Brain microvascular endothelial cell (primary cell): ENCODE data around the gene CDC42.

Source experiments
- DNase-seq: peaks from one replicate; pipeline ENCODE4 v3.0.0-alpha.2; 2020
- H3K27ac ChIP-seq: fragments of 250-450 bp; sonication (Bioruptor Pico); 2 replicates; pipeline ENCODE4 v1.5.1; 2020; ENCODE audit warnings: mild to moderate bottlenecking, moderate library complexity
- H3K27me3 ChIP-seq: fragments of 250-450 bp; sonication (Bioruptor Pico); replicated peaks from 2 replicates; pipeline ENCODE4 v1.5.1; 2020; ENCODE audit warnings: mild to moderate bottlenecking
- H3K36me3 ChIP-seq: fragments of 250-450 bp; sonication (Bioruptor Pico); replicated peaks from 2 replicates; pipeline ENCODE4 v1.5.1; 2020; ENCODE audit warnings: mild to moderate bottlenecking
- H3K4me3 ChIP-seq: 2 replicates; pipeline ENCODE4 v1.5.1; 2011; ENCODE audit warnings: low read depth, mild to moderate bottlenecking, control low read depth, low read length, moderate library complexity
- in situ Hi-C: cut with HindIII; loops from 2 replicates; pipeline ENCODE4 v1.10.0; 2017; ENCODE audit warnings: low sequenced_read_pairs, low pct_ligation_motif_present
- TF ChIP-seq, protein P1 (sequence below): IDR thresholded peaks from 2 replicates; pipeline ENCODE4 v1.5.1; 2011; ENCODE audit warnings: low read depth, mild to moderate bottlenecking, moderate library complexity, low read length, control low read depth, inconsistent platforms; ENCODE audit errors: missing control alignments

The CDC42 gene

DNA sequence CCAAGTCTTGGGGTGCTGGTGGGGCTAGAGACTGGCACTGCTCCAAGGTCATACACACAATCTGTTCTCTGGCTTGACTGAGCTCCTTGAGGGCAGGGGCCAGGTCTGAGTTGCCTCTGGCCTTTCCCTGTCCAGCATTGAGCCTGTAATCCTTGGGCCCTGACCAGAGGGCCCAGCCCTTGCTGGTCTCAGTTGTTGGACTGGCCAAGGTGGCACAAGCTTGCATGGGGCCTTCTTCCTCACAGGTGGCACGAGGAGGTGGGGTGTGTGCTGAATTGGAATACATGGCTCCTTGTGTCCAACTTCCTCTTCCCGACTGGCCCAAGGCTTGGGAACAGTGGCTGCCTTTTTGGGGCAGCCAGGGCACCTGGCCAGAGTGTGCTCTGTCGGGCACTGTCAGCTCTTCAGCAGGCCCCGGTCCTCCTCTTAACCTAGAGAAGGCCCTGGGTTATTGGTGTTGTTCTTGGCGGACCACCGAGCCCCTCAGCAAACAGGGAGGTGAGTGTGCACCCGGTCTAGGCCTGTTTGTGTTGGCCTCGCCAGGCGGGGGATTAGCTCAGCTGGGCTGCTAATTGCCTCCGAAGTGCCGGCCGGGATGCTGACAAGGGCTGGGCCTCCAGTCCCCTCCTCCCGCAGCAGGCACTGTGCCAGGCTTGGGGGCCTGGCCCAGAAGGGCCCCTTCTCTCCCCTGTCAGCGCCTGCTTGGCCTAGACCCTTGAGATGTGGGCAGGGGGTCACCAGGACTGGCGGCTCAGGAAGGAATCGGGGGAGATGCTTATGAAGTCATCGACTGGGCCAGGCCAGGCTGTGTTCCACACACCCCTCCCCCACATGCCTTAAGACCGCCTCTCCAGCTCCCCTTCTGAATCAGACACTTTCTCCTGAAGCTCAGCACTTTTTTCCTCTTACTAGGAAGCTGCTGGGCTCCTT is 61.8 kb downstream of the CDC42 start:
- Histone ChIP-seq H3K27me3 (no peaks in the 10 kb centered on the region), H3K4me3 (no peak overlapping the region), H3K27ac (no peak overlapping the region), H3K36me3 (peaks cover 14% of the 10 kb centered on the region)
- peak; percentile 63 for DNase-seq
- TF ChIP-seq, protein P1, sequence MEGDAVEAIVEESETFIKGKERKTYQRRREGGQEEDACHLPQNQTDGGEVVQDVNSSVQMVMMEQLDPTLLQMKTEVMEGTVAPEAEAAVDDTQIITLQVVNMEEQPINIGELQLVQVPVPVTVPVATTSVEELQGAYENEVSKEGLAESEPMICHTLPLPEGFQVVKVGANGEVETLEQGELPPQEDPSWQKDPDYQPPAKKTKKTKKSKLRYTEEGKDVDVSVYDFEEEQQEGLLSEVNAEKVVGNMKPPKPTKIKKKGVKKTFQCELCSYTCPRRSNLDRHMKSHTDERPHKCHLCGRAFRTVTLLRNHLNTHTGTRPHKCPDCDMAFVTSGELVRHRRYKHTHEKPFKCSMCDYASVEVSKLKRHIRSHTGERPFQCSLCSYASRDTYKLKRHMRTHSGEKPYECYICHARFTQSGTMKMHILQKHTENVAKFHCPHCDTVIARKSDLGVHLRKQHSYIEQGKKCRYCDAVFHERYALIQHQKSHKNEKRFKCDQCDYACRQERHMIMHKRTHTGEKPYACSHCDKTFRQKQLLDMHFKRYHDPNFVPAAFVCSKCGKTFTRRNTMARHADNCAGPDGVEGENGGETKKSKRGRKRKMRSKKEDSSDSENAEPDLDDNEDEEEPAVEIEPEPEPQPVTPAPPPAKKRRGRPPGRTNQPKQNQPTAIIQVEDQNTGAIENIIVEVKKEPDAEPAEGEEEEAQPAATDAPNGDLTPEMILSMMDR: no peak
- in situ Hi-C loops: no loop called here

DNA sequence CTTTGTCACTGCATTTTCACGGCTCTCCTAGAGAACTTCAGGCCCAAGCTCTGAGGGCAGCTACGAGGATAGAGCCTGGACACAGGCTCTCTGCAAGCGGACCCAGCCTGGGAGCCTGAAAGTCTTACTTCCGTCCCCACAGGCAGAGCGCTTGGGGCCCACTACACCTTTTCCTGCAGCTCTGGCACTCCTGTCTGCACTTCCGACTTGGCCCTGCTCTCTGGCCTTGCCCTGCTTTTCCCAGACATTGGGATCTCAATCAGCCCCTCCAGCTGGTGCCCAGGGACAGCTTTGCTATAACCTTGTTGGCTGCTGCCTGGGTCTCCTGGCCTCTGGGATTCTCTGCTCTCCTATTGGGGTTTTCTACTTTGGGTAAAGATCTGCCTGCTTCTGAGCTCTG is 62.8 kb downstream of the CDC42 start:
- in situ Hi-C loops: no loop called here
- no peak overlapping the region for H3K27ac ChIP-seq
- peaks cover 13% of the 10 kb centered on the region for H3K36me3 ChIP-seq

DNA sequence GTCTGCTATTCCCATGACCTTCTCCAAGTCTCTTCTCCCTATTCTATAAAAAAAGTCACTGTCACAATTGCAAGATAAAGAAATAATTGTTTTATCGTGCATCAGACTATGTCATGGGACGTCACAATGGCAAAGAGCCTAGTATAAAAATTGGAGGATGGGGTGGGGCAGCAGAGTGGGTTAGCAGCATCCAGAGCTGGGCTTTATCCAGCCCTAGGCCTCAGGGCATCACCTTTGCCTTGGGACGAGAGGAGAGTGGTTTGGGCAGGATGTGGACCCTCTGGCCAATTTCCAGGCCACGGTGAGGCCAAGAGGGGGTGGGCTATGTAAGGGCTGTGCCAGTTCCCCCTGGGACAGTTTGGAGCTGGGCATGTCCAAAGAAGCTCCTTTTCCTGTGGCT is 64.7 kb downstream of the CDC42 start:
- Histone ChIP-seq H3K27ac (no peak overlapping the region), H3K4me3 (no peak overlapping the region), H3K27me3 (no peaks in the 10 kb centered on the region), H3K36me3 (peaks cover 11% of the 10 kb centered on the region)
- DNase-seq: no peak
- TF ChIP-seq, protein P1: no peak
- in situ Hi-C loops: no loop called here

More for the DNA sequence above, 62.8 kb downstream of the CDC42 start:
- H3K4me3 ChIP-seq: no peak overlapping the region
- no peaks in the 10 kb centered on the region for H3K27me3 ChIP-seq
- TF ChIP-seq, protein P1: no peak
- DNase-seq: no peak

DNA sequence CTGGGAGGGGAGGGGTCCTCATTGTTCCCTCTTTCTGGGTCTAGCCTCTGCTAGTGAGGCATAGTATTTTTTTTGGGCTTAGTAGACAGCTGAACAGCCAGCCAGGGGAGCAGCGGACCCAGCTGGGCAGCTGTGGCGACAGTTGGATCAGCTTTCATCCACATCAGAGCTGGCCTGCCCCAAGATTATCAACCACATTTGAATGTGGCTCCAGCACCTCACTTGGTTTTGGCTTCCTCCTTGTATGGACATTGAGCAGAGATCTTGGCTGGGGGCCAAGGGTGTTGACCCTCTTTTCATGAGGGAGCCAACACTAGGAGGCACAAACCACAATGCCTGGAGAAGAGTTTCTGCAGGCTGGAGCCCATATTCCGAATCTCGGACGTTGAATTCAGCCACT is 65.3 kb downstream of the CDC42 start:
- TF ChIP-seq, protein P1: no peak
- Histone ChIP-seq H3K4me3 (no peak overlapping the region), H3K36me3 (peaks cover 5% of the 10 kb centered on the region), H3K27ac (no peak overlapping the region), H3K27me3 (no peaks in the 10 kb centered on the region)
- DNase-seq: no peak
- in situ Hi-C loops: no loop called here

DNA sequence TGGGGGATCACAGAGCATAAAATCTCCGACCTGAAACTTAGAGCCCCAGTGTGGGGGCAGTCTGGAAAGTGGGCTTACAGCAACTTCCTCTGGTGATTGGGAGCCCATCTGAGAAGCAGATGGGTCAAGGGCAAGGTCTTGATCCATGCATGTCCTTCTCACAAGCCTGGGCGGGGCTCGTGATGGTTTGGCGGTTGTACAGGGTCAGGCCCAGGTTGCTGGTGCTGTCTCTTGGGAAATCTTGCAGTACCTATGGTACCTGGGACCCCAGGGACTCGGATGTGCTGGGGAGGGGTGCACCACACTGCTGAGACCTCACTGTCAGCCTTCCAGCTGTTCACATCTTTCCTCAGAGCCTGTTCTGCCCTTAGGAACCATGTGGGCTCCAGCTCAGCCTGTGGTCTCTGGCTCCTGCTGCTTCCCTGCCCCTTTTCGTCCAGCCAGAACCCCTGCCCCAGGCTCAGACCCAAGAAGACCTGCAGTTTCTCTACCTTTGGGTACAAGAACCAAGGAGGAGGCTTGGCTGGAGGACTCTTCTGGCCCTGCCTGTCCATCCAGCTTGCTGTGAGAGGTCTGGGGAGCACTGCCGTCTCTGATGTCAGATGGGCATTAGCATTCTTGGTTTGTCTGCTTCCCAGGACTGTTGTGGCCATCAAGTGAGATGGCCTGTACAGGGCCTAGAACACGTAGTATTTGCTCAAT is 65.9 kb downstream of the CDC42 start:
- H3K4me3 ChIP-seq: no peak overlapping the region
- no peaks in the 10 kb centered on the region for H3K27me3 ChIP-seq
- no peak for DNase-seq
- H3K27ac ChIP-seq: no peak overlapping the region
- peaks cover 5% of the 10 kb centered on the region for H3K36me3 ChIP-seq
- in situ Hi-C loops: no loop called here
- TF ChIP-seq, protein P1: no peak
